H9 (cell line): ENCODE data around the gene THOC7. TPM values are rescaled to one million over a fixed set of nuclear protein-coding genes. Genes with fewer than 3 reads are reported as not detected.

Experiments
- DNase-seq: peaks from one replicate; pipeline ENCODE4 v3.0.0-alpha.2; 2017
- H2AFZ ChIP-seq: one replicate; pipeline ENCODE4 v1.6.1; 2013; ENCODE audit warnings: mild to moderate bottlenecking, low read length, control low read depth, moderate library complexity
- H2AK5ac ChIP-seq: 2 replicates; pipeline ENCODE4 v1.6.1; 2013; ENCODE audit warnings: low read length, control low read depth, mixed read lengths; ENCODE audit not compliant: insufficient read length
- H2BK120ac ChIP-seq: one replicate; pipeline ENCODE4 v1.6.1; 2013; ENCODE audit warnings: low read depth, mild to moderate bottlenecking, low read length, control low read depth, inconsistent platforms; ENCODE audit not compliant: poor library complexity, severe bottlenecking
- H2BK12ac ChIP-seq: 2 replicates; pipeline ENCODE4 v1.6.1; 2013; ENCODE audit warnings: low read length, control low read depth, mixed read lengths, low read depth; ENCODE audit not compliant: insufficient read length
- H2BK15ac ChIP-seq: 2 replicates; pipeline ENCODE4 v1.6.1; 2013; ENCODE audit warnings: low read depth, low read length, control low read depth
- H2BK20ac ChIP-seq: one replicate; pipeline ENCODE4 v1.6.1; 2013; ENCODE audit warnings: low read depth, mild to moderate bottlenecking, low read length, control low read depth, inconsistent platforms; ENCODE audit not compliant: poor library complexity, severe bottlenecking
- H2BK5ac ChIP-seq: 2 replicates; pipeline ENCODE4 v1.6.1; 2013; ENCODE audit warnings: low read length, control low read depth, mixed read lengths; ENCODE audit not compliant: insufficient read length
- H3K14ac ChIP-seq: 2 replicates; pipeline ENCODE4 v1.6.1; 2013; ENCODE audit warnings: low read length, control low read depth; ENCODE audit not compliant: insufficient read depth
- H3K18ac ChIP-seq: 2 replicates; pipeline ENCODE4 v1.6.1; 2013; ENCODE audit warnings: low read depth, mild to moderate bottlenecking, mixed read lengths, low read length, control low read depth; ENCODE audit not compliant: insufficient read length
- H3K23ac ChIP-seq: 2 replicates; pipeline ENCODE4 v1.6.1; 2013; ENCODE audit warnings: low read length, control low read depth, mixed read lengths, low read depth; ENCODE audit not compliant: insufficient read length
- H3K23me2 ChIP-seq: 2 replicates; pipeline ENCODE4 v1.6.1; 2013; ENCODE audit warnings: low read depth, mild to moderate bottlenecking, mixed read lengths, low read length, control low read depth; ENCODE audit not compliant: insufficient read length, poor library complexity, severe bottlenecking
- H3K27ac ChIP-seq: 2 replicates; pipeline ENCODE4 v1.5.1; 2013; ENCODE audit warnings: low read length, control low read depth, mixed read lengths, low read depth; ENCODE audit not compliant: insufficient read length
- H3K27me3 ChIP-seq: 2 replicates; pipeline ENCODE4 v1.6.1; 2013; ENCODE audit warnings: low read length, control low read depth, inconsistent platforms; ENCODE audit not compliant: insufficient read depth
- H3K4ac ChIP-seq: 2 replicates; pipeline ENCODE4 v1.6.1; 2013; ENCODE audit warnings: low read depth, mild to moderate bottlenecking, control low read depth, inconsistent platforms, low read length, moderate library complexity
- H3K4me1 ChIP-seq: 2 replicates; pipeline ENCODE4 v1.6.1; 2013; ENCODE audit warnings: low read length, control low read depth, inconsistent platforms; ENCODE audit not compliant: insufficient read depth
- H3K4me2 ChIP-seq: 2 replicates; pipeline ENCODE4 v1.6.1; 2013; ENCODE audit warnings: low read length, control low read depth, mixed read lengths; ENCODE audit not compliant: insufficient read length, insufficient read depth
- H3K56ac ChIP-seq: 2 replicates; pipeline ENCODE4 v1.6.1; 2013; ENCODE audit warnings: low read depth, mild to moderate bottlenecking, mixed read lengths, low read length, control low read depth; ENCODE audit not compliant: insufficient read length
- H3K79me1 ChIP-seq: 2 replicates; pipeline ENCODE4 v1.6.1; 2013; ENCODE audit warnings: low read depth, mild to moderate bottlenecking, moderate library complexity, low read length, control low read depth, inconsistent platforms; ENCODE audit not compliant: insufficient read depth, poor library complexity, severe bottlenecking
- H3K79me2 ChIP-seq: 2 replicates; pipeline ENCODE4 v1.6.1; 2013; ENCODE audit warnings: low read length, control low read depth, inconsistent platforms; ENCODE audit not compliant: insufficient read depth
- H3K9ac ChIP-seq: 2 replicates; pipeline ENCODE4 v1.6.1; 2013; ENCODE audit warnings: low read length, control low read depth, mixed read lengths; ENCODE audit not compliant: insufficient read length; ENCODE audit errors: extremely low read depth
- H3K9me3 ChIP-seq: one replicate; pipeline ENCODE4 v1.6.1; 2013; ENCODE audit warnings: low read depth, low read length, inconsistent platforms; ENCODE audit not compliant: control insufficient read depth
- H3T11ph ChIP-seq: one replicate; pipeline ENCODE4 v1.6.1; 2013; ENCODE audit warnings: mild to moderate bottlenecking, low read length, control low read depth, inconsistent platforms
- H4K20me1 ChIP-seq: one replicate; pipeline ENCODE4 v1.6.1; 2013; ENCODE audit not compliant: control insufficient read depth, insufficient read length, insufficient read depth
- H4K5ac ChIP-seq: 2 replicates; pipeline ENCODE4 v1.6.1; 2013; ENCODE audit warnings: low read depth, mild to moderate bottlenecking, mixed read lengths, low read length, control low read depth; ENCODE audit not compliant: insufficient read length
- H4K8ac ChIP-seq: replicated peaks from 2 replicates; pipeline ENCODE4 v1.6.1; 2013; ENCODE audit warnings: low read length, control low read depth, mixed read lengths, low read depth; ENCODE audit not compliant: insufficient read length
- H4K91ac ChIP-seq: 2 replicates; pipeline ENCODE4 v1.6.1; 2013; ENCODE audit warnings: low read depth, mild to moderate bottlenecking, moderate library complexity, mixed read lengths, low read length, control low read depth; ENCODE audit not compliant: insufficient read length
- H3K27ac Mint-ChIP-seq, 3 experiments: 2 replicates in 2 of 3; 3 replicates in 1 of 3; pipeline ENCODE4 v1.8.0; 2020 to 2021; ENCODE audit warnings: mixed read lengths in 3 of 3, mild to moderate bottlenecking in 1 of 3, moderate library complexity in 1 of 3
- H3K27me3 Mint-ChIP-seq: 2 replicates; pipeline ENCODE4 v1.8.0; 2021; ENCODE audit warnings: low read depth, mild to moderate bottlenecking, moderate library complexity, mixed read lengths
- H3K36me3 Mint-ChIP-seq, 3 experiments: 2 replicates in 2 of 3; 3 replicates in 1 of 3; pipeline ENCODE4 v1.8.0; 2020 to 2021; ENCODE audit warnings: low read depth in 3 of 3, mixed read lengths in 3 of 3; ENCODE audit not compliant: insufficient read depth in 1 of 3
- H3K4me1 Mint-ChIP-seq, 2 experiments: 2 replicates each; pipeline ENCODE4 v1.8.0; 2020; ENCODE audit warnings: mixed read lengths in 2 of 2
- H3K4me3 Mint-ChIP-seq, 2 experiments: 2 replicates in 1 of 2; 3 replicates in 1 of 2; pipeline ENCODE4 v1.8.0; 2020 to 2021; ENCODE audit warnings: mild to moderate bottlenecking in 2 of 2, mixed read lengths in 2 of 2, moderate library complexity in 1 of 2
- H3K9me3 Mint-ChIP-seq, 2 experiments: 2 replicates in 1 of 2; 3 replicates in 1 of 2; pipeline ENCODE4 v1.8.0; 2020; ENCODE audit warnings: mild to moderate bottlenecking in 2 of 2, mixed read lengths in 2 of 2, moderate library complexity in 1 of 2
- WGBS: extraction: QIAGEN DNeasy Blood & Tissue Kit; methylation state at CpG from one replicate; pipeline ENCODE4 v1.1.7; 2013; ENCODE audit warnings: missing lambda C conversion rate, low lambda C conversion rate, mixed read lengths; ENCODE audit not compliant: insufficient read length; ENCODE audit errors: extremely low coverage; 5-methylcytosine and 5-hydroxymethylcytosine counted together
- total RNA-seq: library from RNA; stranded (reverse); gene quantifications from 2 replicates; pipeline ENCODE4 v1.2.1, GENCODE V29; 2021
- TF ChIP-seq, protein P1 (sequence below): fragments of 200-600 bp; sonication (generic); conservative IDR thresholded peaks from 3 replicates; pipeline ENCODE4 v1.8.0; 2021; ENCODE audit warnings: antibody characterized with exemption, mild to moderate bottlenecking

THOC7 gene
- total RNA-seq, 1 experiment from 2014 or later = 63.3 TPM

DNA sequence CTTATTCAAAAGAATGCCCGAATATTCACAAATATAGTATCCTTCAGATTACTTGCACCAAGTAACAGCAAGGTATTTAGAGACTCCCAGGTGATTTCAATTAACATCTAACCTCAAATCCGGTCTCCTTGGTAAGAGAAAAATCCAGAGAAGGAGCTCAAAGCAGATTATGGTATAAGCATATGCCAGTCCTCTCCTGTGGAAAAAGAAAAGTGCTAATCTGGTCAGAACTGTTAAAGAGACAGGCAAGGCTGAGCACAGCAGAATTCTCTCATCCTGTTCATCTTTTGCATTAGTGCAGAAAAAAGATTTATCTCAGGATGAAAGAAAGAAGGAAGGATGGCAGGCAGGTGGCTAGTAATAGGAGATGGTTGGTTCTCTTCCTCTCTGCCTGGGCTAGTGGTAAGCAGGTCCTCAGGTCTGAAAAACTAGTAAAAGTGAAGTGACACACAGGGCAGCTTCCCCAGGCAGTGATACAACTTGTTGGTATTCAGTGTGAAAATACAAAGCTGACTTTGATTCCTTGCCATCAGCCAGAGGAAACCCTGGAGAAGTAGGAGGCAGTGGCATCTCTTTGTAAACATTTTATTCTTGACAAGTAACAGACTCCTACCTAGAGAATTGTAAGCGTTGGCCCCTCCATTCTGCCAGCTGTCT, 14.3 kb upstream of the THOC7 start:
- Mint-ChIP-seq H3K4me3 (no peak overlapping the region), H3K9me3 (no peaks in the 10 kb centered on the region), H3K27me3 (no peaks in the 10 kb centered on the region), H3K4me1 (peaks cover 17 to 25% of the 10 kb centered on the region in 2 experiments), H3K36me3 (no peaks in the 10 kb centered on the region), H3K27ac (peak overlapping the region in 1 of 3 experiments; percentile 64; a peak in 2 of 7 replicates)
- no peak overlapping the region for H2BK12ac ChIP-seq
- H3K18ac ChIP-seq = no peak overlapping the region
- no peak overlapping the region for H2AK5ac ChIP-seq
- H3K4ac ChIP-seq = no peak overlapping the region
- H3K27ac ChIP-seq = no peak overlapping the region
- H2AFZ ChIP-seq = no peak overlapping the region
- no CpG with 5 or more reads among the region's 3 CpGs for WGBS
- no peak overlapping the region for H3K4me2 ChIP-seq
- H2BK120ac ChIP-seq = no peak overlapping the region
- no peaks in the 10 kb centered on the region for H3K23me2 ChIP-seq
- no peak overlapping the region for H2BK15ac ChIP-seq
- H3K23ac ChIP-seq = no peak overlapping the region
- H2BK5ac ChIP-seq = no peak overlapping the region
- no peak overlapping the region for H4K91ac ChIP-seq
- no peak overlapping the region for H4K8ac ChIP-seq
- H3T11ph ChIP-seq = no peak overlapping the region
- no peak for DNase-seq
- TF ChIP-seq, protein P1, sequence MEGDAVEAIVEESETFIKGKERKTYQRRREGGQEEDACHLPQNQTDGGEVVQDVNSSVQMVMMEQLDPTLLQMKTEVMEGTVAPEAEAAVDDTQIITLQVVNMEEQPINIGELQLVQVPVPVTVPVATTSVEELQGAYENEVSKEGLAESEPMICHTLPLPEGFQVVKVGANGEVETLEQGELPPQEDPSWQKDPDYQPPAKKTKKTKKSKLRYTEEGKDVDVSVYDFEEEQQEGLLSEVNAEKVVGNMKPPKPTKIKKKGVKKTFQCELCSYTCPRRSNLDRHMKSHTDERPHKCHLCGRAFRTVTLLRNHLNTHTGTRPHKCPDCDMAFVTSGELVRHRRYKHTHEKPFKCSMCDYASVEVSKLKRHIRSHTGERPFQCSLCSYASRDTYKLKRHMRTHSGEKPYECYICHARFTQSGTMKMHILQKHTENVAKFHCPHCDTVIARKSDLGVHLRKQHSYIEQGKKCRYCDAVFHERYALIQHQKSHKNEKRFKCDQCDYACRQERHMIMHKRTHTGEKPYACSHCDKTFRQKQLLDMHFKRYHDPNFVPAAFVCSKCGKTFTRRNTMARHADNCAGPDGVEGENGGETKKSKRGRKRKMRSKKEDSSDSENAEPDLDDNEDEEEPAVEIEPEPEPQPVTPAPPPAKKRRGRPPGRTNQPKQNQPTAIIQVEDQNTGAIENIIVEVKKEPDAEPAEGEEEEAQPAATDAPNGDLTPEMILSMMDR = no peak
- H3K79me1 ChIP-seq = peaks cover 4% of the 10 kb centered on the region
- no peak overlapping the region for H3K14ac ChIP-seq
- H3K9ac ChIP-seq = no peak overlapping the region
- H3K56ac ChIP-seq = no peak overlapping the region
- H3K9me3 ChIP-seq = no peaks in the 10 kb centered on the region
- H4K20me1 ChIP-seq = no peaks in the 10 kb centered on the region
- 0 out of 2 replicates have a peak, but pooled peaks cover 1% of the 10 kb centered on the region for H3K79me2 ChIP-seq
- H3K4me1 ChIP-seq = peaks cover 7% of the 10 kb centered on the region; the same call in 1 of the 2 replicates
- H4K5ac ChIP-seq = no peak overlapping the region
- H2BK20ac ChIP-seq = no peak overlapping the region
- H3K27me3 ChIP-seq = no peaks in the 10 kb centered on the region
